GM19452 (cell line): ENCODE measurements around the gene THOC2.
"Not testable (repeated sequence)": the region's sequence is repeated elsewhere in the genome, so short reads cannot be mapped to it uniquely, and the experiment has no call there.

Source experiments
- ATAC-seq: cut with Tn5 transposase; IDR thresholded peaks from one replicate; pipeline ENCODE4 v1.9.1; 2021; ENCODE audit not compliant: unreplicated experiment

The THOC2 gene

GRCh38 chrX:123732670-123733363, at the start of gene THOC2:
Gene THOC2, minus strand, starts transcription at chrX:123733052. Its CDS starts 30 bp downstream, at chrX:123733022.
- ATAC-seq: peak; percentile 81

GRCh38 chrX:123781786-123782185, 48.9 kb upstream of the THOC2 start:
- not testable (repeated sequence) for ATAC-seq

GRCh38 chrX:123779908-123780396, 47.1 kb upstream of the THOC2 start:
- no peak for ATAC-seq

- no peak for ATAC-seq
These were observed 40.6 kb upstream of the THOC2 start for GRCh38 chrX:123773258-123773988.

- peak; percentile 95 for ATAC-seq
These were observed 38.7 kb upstream of the THOC2 start for GRCh38 chrX:123771449-123772064.

- peak; percentile 93 for ATAC-seq
These were observed 32.4 kb upstream of the THOC2 start for GRCh38 chrX:123764967-123765871.

- not testable (repeated sequence) for ATAC-seq
These were observed 27.0 kb upstream of the THOC2 start for GRCh38 chrX:123759849-123760248.

GRCh38 chrX:123757794-123758193, 24.9 kb upstream of the THOC2 start:
- ATAC-seq: not testable (repeated sequence)

- ATAC-seq: no peak
These were observed 23.5 kb upstream of the THOC2 start for GRCh38 chrX:123756320-123756719.

GRCh38 chrX:123755107-123755506, 22.3 kb upstream of the THOC2 start:
- no peak for ATAC-seq

- no peak for ATAC-seq
These were observed 21.0 kb upstream of the THOC2 start for GRCh38 chrX:123753656-123754350.

- no peak for ATAC-seq
These were observed 16.8 kb upstream of the THOC2 start for GRCh38 chrX:123749643-123750042.

GRCh38 chrX:123745511-123745910, 12.7 kb upstream of the THOC2 start:
- ATAC-seq: no peak

- no peak for ATAC-seq
These were observed 10.5 kb upstream of the THOC2 start for GRCh38 chrX:123743312-123743711.

- ATAC-seq: no peak
These were observed 9.6 kb upstream of the THOC2 start for GRCh38 chrX:123742440-123742839.

- no peak for ATAC-seq
These were observed 7.7 kb upstream of the THOC2 start for GRCh38 chrX:123740536-123740935.

- no peak for ATAC-seq
These were observed 7.2 kb upstream of the THOC2 start for GRCh38 chrX:123740006-123740405.

- no peak for ATAC-seq
These were observed 6.6 kb upstream of the THOC2 start for GRCh38 chrX:123739474-123739873.

- ATAC-seq: no peak
These were observed 5.6 kb upstream of the THOC2 start for GRCh38 chrX:123738378-123738940.
